Bronchial epithelial cell (primary cell): Measurements from ENCODE around the gene ZNF287. TPM values are rescaled to one million over a fixed set of nuclear protein-coding genes. Genes with fewer than 3 reads are reported as not detected.

ENCODE experiments used
- total RNA-seq: library from RNA; depleted of rRNA; stranded (reverse); fragments of >200 nt; gene quantifications from 2 replicates; pipeline ENCODE4 v1.2.1, GENCODE V29; 2014

Gene ZNF287
- total RNA-seq, 1 donor from 2014 or later: 3.4 TPM

Other genes starting within 250 kb of the ZNF287 start
- 5.1 and 17.4 TPM in 2 replicates for gene CENPV, start 215.7 kb downstream of the ZNF287 start, total RNA-seq
- 766 and 1,827 TPM in 2 replicates for gene UBB, start 188.1 kb downstream of the ZNF287 start, total RNA-seq
- under 0.01 and 0.26 TPM in 2 replicates for gene TRPV2, start 153.6 kb downstream of the ZNF287 start, total RNA-seq
- gene LRRC75A, start 77.0 kb downstream of the ZNF287 start, total RNA-seq: 0.13 TPM in 1 of 2 replicates, not detected in the other
- 5.0 and 5.8 TPM in 2 replicates for gene ZNF624, start 84.6 kb upstream of the ZNF287 start, total RNA-seq
- gene CCDC144A, start 121.0 kb upstream of the ZNF287 start, total RNA-seq: 2.1 and 3.8 TPM in 2 replicates